Endothelial cell of umbilical vein (primary cell): ENCODE results near the gene PRR16. TPM values are rescaled to one million over a fixed set of nuclear protein-coding genes. Genes with fewer than 3 reads are reported as not detected.

Source experiments
- BruUV-seq: library from RNA; stranded (reverse); fragments of 400-500 nt; replicated peaks from 2 replicates; lab custom pipeline; 2021; lab: Mats Ljungman, UMichigan
- CTCF ChIA-PET: fragments of 300-600, 350-600 bp; sonication (Branson Sonifier 250); formaldehyde crosslinking; loops from one replicate; lab custom pipeline; 2021; ENCODE audit warnings: antibody characterized with exemption, inconsistent platforms; lab: Charles Lee
- POLR2A ChIA-PET: fragments of 300-600, 350-600 bp; sonication (Branson Sonifier 250); formaldehyde crosslinking; loops from one replicate; lab custom pipeline; 2021; ENCODE audit warnings: antibody characterized with exemption, inconsistent platforms; lab: Charles Lee
- DNase-seq: peaks from one replicate; pipeline ENCODE4 v3.0.0-alpha.2; 2011; ENCODE audit warnings: low read depth, low spot score
- FAIRE-seq: peaks from 2 replicates; lab custom pipeline; 2011; peaks lifted over from hg19 to GRCh38; lab: Jason Lieb, UNC
- H2AFZ ChIP-seq: 2 replicates; pipeline ENCODE4 v1.6.0; 2012; ENCODE audit warnings: low read depth, low read length, control low read depth, inconsistent platforms
- H3K27ac ChIP-seq: 2 replicates; pipeline ENCODE4 v1.5.1; 2011; ENCODE audit warnings: low read depth, mild to moderate bottlenecking, control low read depth, low read length, moderate library complexity; ENCODE audit not compliant: insufficient read depth
- H3K27me3 ChIP-seq, 2 experiments: 2 replicates each; pipeline versions ENCODE4 v1.6.0 to v1.6.1; 2011; ENCODE audit warnings: low read length in 2 of 2, mixed read lengths in 1 of 2; ENCODE audit not compliant: control insufficient read depth in 2 of 2, insufficient read depth in 2 of 2
- H3K36me3 ChIP-seq, 2 experiments: 2 replicates in 1 of 2; 3 replicates in 1 of 2; pipeline ENCODE4 v1.5.1; 2011; ENCODE audit warnings: low read length in 2 of 2, mild to moderate bottlenecking in 1 of 2, moderate library complexity in 1 of 2; ENCODE audit not compliant: control insufficient read depth in 2 of 2, insufficient read depth in 2 of 2; ENCODE audit errors: extremely low read depth in 1 of 2
- H3K4me1 ChIP-seq: 3 replicates; pipeline ENCODE4 v1.5.1; 2011; ENCODE audit warnings: mild to moderate bottlenecking, low read length; ENCODE audit not compliant: control insufficient read depth, insufficient read depth; ENCODE audit errors: extremely low read depth
- H3K4me2 ChIP-seq: 2 replicates; pipeline ENCODE4 v1.6.1; 2011; ENCODE audit warnings: low read length, control low read depth, mixed read lengths; ENCODE audit not compliant: insufficient read depth
- H3K4me3 ChIP-seq, 3 experiments: fragments of 200-600 bp in 1 of 3; sonication (generic), shearing (Covaris generic) in 1 of 3; replicated peaks in 1 of 3; 2 replicates each; pipeline ENCODE4 v1.5.1; 2011 to 2016; ENCODE audit warnings: control low read depth in 3 of 3, low read length in 3 of 3, mild to moderate bottlenecking in 2 of 3, inconsistent platforms in 1 of 3, low read depth in 1 of 3, moderate library complexity in 1 of 3; ENCODE audit not compliant: insufficient read depth in 1 of 3
- H3K79me2 ChIP-seq: 2 replicates; pipeline ENCODE4 v1.6.0; 2012; ENCODE audit warnings: low read length, inconsistent platforms; ENCODE audit not compliant: control insufficient read depth, insufficient read depth
- H3K9ac ChIP-seq: replicated peaks from 2 replicates; pipeline ENCODE3; 2011; ENCODE audit warnings: low read length, control low read depth; ENCODE audit not compliant: insufficient read depth; ENCODE audit errors: extremely low read depth
- H3K9me1 ChIP-seq: replicated peaks from 3 replicates; pipeline ENCODE4 v1.6.0; 2011; ENCODE audit warnings: mild to moderate bottlenecking, low read length; ENCODE audit not compliant: control insufficient read depth, insufficient read depth; ENCODE audit errors: extremely low read depth
- H3K9me3 ChIP-seq: replicated peaks from 2 replicates; pipeline ENCODE4 v1.5.1; 2012; ENCODE audit warnings: low read length, inconsistent platforms; ENCODE audit not compliant: control insufficient read depth, insufficient read depth
- H4K20me1 ChIP-seq: replicated peaks from 2 replicates; pipeline ENCODE3; 2011; ENCODE audit warnings: mild to moderate bottlenecking, low read length; ENCODE audit not compliant: control insufficient read depth, insufficient read depth; ENCODE audit errors: extremely low read depth
- EZH2 ChIP-seq: IDR thresholded peaks from 2 replicates; pipeline ENCODE4 v1.6.1; 2012; ENCODE audit warnings: borderline replicate concordance, low read depth, mild to moderate bottlenecking, moderate library complexity, low read length, inconsistent platforms; ENCODE audit not compliant: severe bottlenecking
- FOS ChIP-seq: IDR thresholded peaks from 2 replicates; pipeline ENCODE4 v1.6.1; 2011; ENCODE audit warnings: mild to moderate bottlenecking, low read length, moderate library complexity, borderline replicate concordance; ENCODE audit not compliant: insufficient read depth
- GATA2 ChIP-seq: IDR thresholded peaks from 2 replicates; pipeline ENCODE4 v1.7.0; 2011; ENCODE audit warnings: low read depth, mild to moderate bottlenecking, moderate library complexity, mixed read lengths, low read length; ENCODE audit not compliant: insufficient read length, insufficient read depth
- JUN ChIP-seq: IDR thresholded peaks from 2 replicates; pipeline ENCODE4 v1.6.1; 2011; ENCODE audit warnings: borderline replicate concordance, low read depth; ENCODE audit not compliant: insufficient read length, insufficient read depth
- MYC ChIP-seq: IDR thresholded peaks from one replicate; pipeline ENCODE4 v1.6.1; 2011; ENCODE audit warnings: mild to moderate bottlenecking, low read depth, low read length
- POLR2A ChIP-seq: IDR thresholded peaks from 2 replicates; pipeline ENCODE4 v1.6.1; 2012; ENCODE audit warnings: low read depth, mild to moderate bottlenecking, control low read depth, low read length
- POLR2AphosphoS5 ChIP-seq: IDR thresholded peaks from 2 replicates; pipeline ENCODE4 v1.6.1; 2012; ENCODE audit warnings: low read depth, mild to moderate bottlenecking, control low read depth, low read length, moderate library complexity; ENCODE audit not compliant: insufficient read depth
- dilution Hi-C: fragments of 300-500 bp; cut with MboI; formaldehyde crosslinking; loops from one replicate; pipeline ENCODE4 v1.15.0; 2019; ENCODE audit warnings: low sequenced_read_pairs; ENCODE audit not compliant: extremely low pct_ligation_motif_present
- intact Hi-C: fragments of 100-400 bp; cut with micrococcal nuclease; formaldehyde crosslinking; loops from one replicate; pipeline ENCODE4 v1.10.0; 2022
- polyA plus RNA-seq, 4 experiments: library from polyadenylated mRNA; depleted of rRNA in 3 of 4; stranded (reverse) in 3 of 4; unstranded in 1 of 4; fragments of >200 nt; gene quantifications; 2 replicates each; pipeline versions ENCODE4 v1.2.1 to v1.2.3, GENCODE V29; 2011 to 2012; ENCODE audit warnings: missing spikeins in 1 of 4
- total RNA-seq: library from RNA; stranded (reverse); gene quantifications from 2 replicates; pipeline ENCODE4 v1.2.3, GENCODE V29; 2021
- TF ChIP-seq, protein P1 (sequence below): IDR thresholded peaks from 2 replicates; pipeline ENCODE4 v1.6.1; 2011; ENCODE audit not compliant: insufficient read depth, insufficient read length
- TF ChIP-seq, protein P2 (sequence below), 2 donors: IDR thresholded peaks; 1 replicate in 1 of 2; 2 replicates in 1 of 2; pipeline ENCODE4 v1.5.1; 2011; ENCODE audit warnings: low read length in 2 of 2, mild to moderate bottlenecking in 2 of 2, moderate library complexity in 2 of 2, control low read depth in 1 of 2, inconsistent platforms in 1 of 2, low read depth in 1 of 2; ENCODE audit not compliant: insufficient read depth in 1 of 2; ENCODE audit errors: extremely low read depth in 1 of 2

The PRR16 gene
- total and polyA plus RNA-seq, 2 donors (not counting 3 experiments of a cell fraction or from before 2014, with no cell fraction given): 0.91 to 1.2 TPM

DNA sequence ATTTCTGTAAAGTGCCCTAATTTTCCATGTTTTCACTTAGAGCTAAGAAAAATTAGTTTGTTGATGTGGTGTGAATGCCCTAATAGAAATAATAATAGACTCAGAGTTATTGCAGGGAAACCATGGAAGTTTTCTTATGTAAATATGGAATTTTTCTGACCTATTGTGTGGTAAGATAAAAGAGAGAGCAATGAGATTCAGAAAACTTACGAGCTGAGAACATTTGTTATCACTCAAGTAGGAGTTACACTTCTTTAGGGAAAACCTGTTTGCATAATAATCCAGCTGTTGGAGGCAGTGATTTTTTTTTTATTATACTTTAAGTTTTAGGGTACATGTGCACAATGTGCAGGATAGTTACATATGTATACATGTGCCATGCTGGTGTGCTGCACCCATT, 39.2 kb downstream of the PRR16 start:
- Histone ChIP-seq H3K9me3 (no peaks in the 10 kb centered on the region), H3K9me1 (no peaks in the 10 kb centered on the region), H3K36me3 (no peaks in the 10 kb centered on the region), H3K4me2 (no peak overlapping the region), H3K9ac (no peak overlapping the region), H3K4me3 (no peak overlapping the region), H3K79me2 (no peaks in the 10 kb centered on the region), H2AFZ (no peak overlapping the region), H3K27ac (no peak overlapping the region), H3K4me1 (no peaks in the 10 kb centered on the region), H4K20me1 (no peaks in the 10 kb centered on the region), H3K27me3 (no peaks in the 10 kb centered on the region)
- DNase-seq (no peak), FAIRE-seq (no peak)
- TF ChIP-seq FOS (no peak), GATA2 (no peak), POLR2AphosphoS5 (no peak), MYC (no peak), POLR2A (no peak), EZH2 (no peak), JUN (no peak)
- TF ChIP-seq, protein P1, sequence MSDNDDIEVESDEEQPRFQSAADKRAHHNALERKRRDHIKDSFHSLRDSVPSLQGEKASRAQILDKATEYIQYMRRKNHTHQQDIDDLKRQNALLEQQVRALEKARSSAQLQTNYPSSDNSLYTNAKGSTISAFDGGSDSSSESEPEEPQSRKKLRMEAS: no peak
- TF ChIP-seq, protein P2, sequence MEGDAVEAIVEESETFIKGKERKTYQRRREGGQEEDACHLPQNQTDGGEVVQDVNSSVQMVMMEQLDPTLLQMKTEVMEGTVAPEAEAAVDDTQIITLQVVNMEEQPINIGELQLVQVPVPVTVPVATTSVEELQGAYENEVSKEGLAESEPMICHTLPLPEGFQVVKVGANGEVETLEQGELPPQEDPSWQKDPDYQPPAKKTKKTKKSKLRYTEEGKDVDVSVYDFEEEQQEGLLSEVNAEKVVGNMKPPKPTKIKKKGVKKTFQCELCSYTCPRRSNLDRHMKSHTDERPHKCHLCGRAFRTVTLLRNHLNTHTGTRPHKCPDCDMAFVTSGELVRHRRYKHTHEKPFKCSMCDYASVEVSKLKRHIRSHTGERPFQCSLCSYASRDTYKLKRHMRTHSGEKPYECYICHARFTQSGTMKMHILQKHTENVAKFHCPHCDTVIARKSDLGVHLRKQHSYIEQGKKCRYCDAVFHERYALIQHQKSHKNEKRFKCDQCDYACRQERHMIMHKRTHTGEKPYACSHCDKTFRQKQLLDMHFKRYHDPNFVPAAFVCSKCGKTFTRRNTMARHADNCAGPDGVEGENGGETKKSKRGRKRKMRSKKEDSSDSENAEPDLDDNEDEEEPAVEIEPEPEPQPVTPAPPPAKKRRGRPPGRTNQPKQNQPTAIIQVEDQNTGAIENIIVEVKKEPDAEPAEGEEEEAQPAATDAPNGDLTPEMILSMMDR (IDR thresholded peaks at IDR 0.05; ENCODE audit: extremely low read depth in 1 of 2, insufficient read depth in 1 of 2, low read depth in 1 of 2, low read length in 2 of 2): no peak
- dilution Hi-C loops (no loop called here), intact Hi-C loops (no loop called here)
- CTCF ChIA-PET: no interaction called here
- no TSS peak for BruUV-seq
- POLR2A ChIA-PET: no interaction called here
